ENCODE data around the gene PHF21A.

GRCh38 chr11:46039990-46040389 is 81.3 kb downstream of the PHF21A start:
- TF ChIP-seq CTCF (IDR thresholded peaks at IDR 0.05), result no peak
- no peak for TF ChIP-seq POLR2A (IDR thresholded peaks at IDR 0.05)

All from right lobe of liver (tissue), 4 donors.